Measurements from ENCODE around the gene UBE2S.
A peak's percentile ranks its signal among the peaks of the same experiment; 100 is the strongest.

Gene UBE2S

DNA sequence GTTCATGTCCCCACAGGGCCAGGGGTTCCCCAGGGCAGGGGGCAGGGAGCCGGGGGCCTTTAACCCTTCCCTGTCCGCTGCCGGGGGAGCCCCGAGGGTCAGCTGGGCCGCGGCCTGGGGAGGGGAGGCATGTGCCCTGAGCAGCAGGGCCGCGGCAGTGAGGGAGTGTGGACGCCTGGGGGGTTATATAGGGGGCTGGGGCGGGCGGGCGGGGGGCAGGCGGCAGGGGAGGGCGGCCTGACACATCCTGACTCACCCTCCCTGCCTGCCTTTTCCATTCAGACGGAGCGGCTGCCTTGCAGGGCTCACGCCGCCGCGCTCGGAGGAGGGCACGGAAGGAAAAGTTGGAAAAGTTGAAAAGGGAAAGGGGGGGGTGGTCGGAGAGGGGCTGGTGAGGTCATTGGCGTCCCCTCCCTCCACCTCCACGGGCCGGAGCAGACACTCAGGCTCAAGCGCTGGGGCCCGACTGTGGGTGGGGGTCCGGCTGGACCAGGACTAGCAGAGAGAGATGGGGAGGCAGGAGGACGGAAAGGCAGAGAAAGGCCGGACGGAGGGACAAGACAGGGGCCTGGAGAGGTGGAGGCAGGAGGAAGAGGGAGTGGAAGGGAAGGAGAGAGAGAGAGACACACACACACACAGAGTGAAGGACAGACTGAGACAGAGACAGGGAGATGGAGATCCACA, 37.1 kb downstream of the UBE2S start, which contains the start of gene IL11:
TSS of gene IL11 (minus strand) at position 159 of the 684 bp plus-strand sequence. CDS start at position 6, 153 bp downstream.
- peaks cover 21% of the 10 kb centered on the region for H3K4me1 Mint-ChIP-seq (ENCODE audit: low read depth)
- H3K9me3 Mint-ChIP-seq: no peaks in the 10 kb centered on the region
- peaks cover 37% of the 10 kb centered on the region for H3K27me3 Mint-ChIP-seq
- no peak within 1 kb of the TSS for H3K27ac Mint-ChIP-seq
- peak within 1 kb of the TSS; percentile 73 for H3K4me3 Mint-ChIP-seq
- H3K36me3 Mint-ChIP-seq (ENCODE audit: low read depth): no peaks in the 10 kb centered on the region

DNA sequence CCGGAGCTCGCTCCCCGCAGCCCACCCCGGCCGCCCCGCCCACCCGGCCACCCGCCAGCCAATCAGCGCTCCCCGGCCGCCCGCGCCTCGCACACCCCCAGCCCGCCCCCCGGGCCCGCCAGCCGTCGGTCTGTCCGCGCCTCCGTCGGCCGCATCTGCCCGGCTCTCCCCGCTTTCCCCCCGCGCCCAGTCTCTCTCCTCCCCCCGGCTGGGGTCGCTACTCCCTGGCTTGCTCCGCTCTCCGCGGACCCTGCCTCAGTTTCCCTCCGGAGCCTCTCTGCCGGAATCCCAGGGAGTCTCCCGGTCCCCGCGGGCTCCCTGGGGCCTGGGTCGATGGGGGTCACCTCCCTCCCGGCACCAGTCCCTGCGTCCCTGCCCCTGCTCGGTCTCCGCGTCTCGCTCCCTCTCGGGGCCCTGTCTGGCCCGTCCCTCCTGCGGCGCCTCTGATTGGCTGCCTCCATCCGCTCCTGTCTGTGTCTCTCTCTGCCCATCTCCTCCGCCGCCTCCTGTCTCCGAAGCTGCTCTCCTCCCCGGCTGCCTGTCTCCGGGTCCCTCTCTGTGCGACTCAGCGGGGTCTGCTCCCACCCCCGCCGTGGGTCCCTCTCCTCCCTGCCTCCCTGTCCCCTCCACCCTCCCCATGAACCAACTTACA, 37.8 kb downstream of the UBE2S start:
- Mint-ChIP-seq H3K36me3 (ENCODE audit: low read depth) (no peaks in the 10 kb centered on the region), H3K9me3 (no peaks in the 10 kb centered on the region), H3K27me3 (peaks cover 34% of the 10 kb centered on the region), H3K4me1 (ENCODE audit: low read depth) (peaks cover 21% of the 10 kb centered on the region), H3K4me3 (peak overlapping the region; percentile 73), H3K27ac (no peak overlapping the region)

DNA sequence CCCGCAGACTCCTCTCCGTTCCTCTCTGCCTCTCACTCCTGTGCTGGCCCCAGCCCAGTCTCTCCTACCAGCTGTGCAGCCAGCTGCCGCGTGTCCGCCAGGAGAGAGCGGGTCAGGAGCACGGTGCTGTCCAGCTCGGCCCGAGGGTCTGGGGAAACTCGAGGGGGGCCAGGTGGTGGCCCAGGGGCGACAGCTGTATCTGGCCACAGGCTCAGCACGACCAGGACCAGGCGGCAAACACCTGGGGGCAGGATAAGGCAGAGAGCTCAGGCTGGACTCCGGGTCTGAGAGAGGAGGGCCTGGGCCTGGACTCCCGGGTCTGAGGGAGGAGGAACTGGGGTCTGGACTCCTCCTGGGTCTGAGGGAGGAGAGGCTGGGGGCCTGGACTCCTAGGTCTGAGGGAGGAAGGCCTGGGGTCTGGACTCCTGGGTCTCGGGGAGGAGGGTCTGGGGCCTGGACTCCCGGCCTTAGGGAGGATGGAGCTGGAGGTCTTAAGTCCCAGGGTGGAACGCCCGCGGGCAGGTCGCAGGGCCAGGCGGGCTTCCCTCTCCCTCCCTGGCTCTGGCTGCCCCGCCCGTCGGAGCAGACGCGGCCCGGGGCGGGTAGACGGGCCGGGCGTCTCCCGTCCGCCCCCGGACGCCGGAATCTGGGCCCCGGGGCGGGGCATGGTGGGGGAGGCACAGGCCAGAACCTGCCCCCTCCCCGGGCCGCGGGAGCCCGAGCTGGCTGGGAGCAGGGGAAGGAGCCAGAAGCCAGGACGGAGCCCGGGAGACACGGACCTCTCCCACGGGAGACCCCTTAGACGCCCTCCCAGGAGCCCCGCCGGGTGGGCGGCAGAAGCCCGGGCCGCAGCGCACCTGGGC, 38.7 kb downstream of the UBE2S start:
- Mint-ChIP-seq H3K27me3 (peaks cover 33% of the 10 kb centered on the region), H3K4me3 (no peak overlapping the region), H3K9me3 (no peaks in the 10 kb centered on the region), H3K27ac (no peak overlapping the region), H3K4me1 (ENCODE audit: low read depth) (peaks cover 21% of the 10 kb centered on the region), H3K36me3 (ENCODE audit: low read depth) (no peaks in the 10 kb centered on the region)

DNA sequence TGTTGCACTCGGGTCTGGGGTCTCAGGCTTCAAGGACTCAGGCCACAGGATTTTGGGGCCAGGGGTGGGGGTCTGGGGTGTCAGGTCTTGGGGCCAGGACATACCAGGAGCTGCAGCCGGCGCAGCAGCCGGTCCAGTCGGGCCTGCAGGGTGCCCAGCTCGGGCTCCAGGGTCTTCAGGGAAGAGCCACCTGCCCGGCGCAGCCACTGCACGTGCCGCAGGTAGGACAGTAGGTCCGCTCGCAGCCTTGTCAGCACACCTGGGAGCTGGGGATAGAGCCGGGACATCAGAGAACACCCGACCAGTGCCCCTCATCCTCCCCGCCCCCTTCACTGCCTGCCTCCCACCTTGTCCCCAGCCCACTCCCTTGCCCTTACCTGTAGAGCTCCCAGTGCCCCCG, 39.5 kb downstream of the UBE2S start:
- Mint-ChIP-seq H3K4me3 (no peak overlapping the region), H3K9me3 (no peaks in the 10 kb centered on the region), H3K27me3 (peaks cover 29% of the 10 kb centered on the region)

DNA sequence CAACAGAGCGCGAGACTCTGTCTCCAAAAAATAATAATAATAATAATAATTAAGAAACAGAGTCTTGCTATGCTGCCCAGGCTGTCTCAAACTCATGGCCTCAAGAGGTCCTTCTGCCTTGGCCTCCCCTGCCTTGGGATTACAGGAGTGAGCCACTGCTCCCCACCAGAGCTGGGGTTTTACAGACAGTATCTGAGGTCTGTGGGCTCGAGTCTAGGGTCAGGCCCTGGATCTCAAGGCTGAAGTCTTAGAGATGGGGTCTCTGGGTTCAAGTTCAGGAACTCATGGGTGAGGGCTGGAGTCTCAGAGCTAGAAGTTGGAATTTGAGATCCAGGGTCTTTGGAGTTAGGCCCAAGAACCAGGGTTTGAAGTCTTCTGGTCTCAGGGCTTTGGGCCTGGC, 40.8 kb downstream of the UBE2S start:
- H3K4me1 Mint-ChIP-seq (ENCODE audit: low read depth): peaks cover 10% of the 10 kb centered on the region
- H3K36me3 Mint-ChIP-seq (ENCODE audit: low read depth): no peaks in the 10 kb centered on the region
- H3K9me3 Mint-ChIP-seq: no peaks in the 10 kb centered on the region
- peaks cover 22% of the 10 kb centered on the region for H3K27me3 Mint-ChIP-seq
- H3K27ac Mint-ChIP-seq: no peak overlapping the region
- no peak overlapping the region for H3K4me3 Mint-ChIP-seq

More for the DNA sequence above, 39.5 kb downstream of the UBE2S start:
- peaks cover 17% of the 10 kb centered on the region for H3K4me1 Mint-ChIP-seq (ENCODE audit: low read depth)
- H3K36me3 Mint-ChIP-seq (ENCODE audit: low read depth): no peaks in the 10 kb centered on the region
- H3K27ac Mint-ChIP-seq: no peak overlapping the region

DNA sequence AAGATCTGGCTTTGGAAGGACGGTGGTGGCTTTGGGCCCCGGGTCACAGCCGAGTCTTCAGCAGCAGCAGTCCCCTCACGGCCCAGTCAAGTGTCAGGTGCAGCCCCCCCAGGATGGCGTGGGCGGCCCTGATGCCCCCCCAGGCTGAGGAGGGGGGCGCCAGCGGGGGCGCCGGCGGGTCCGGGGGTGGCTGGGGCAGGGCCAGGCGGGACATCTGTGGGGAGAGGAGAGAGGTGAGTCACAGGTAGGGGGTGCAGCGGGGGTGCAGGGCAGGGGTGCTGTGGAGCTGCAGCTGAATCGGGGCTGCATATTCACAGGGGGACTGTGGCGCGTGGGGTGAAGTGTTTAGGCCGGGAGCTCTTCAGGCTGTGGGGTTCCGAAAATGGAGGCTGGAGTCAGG, 41.6 kb downstream of the UBE2S start:
- Mint-ChIP-seq H3K27me3 (peaks cover 16% of the 10 kb centered on the region), H3K9me3 (no peaks in the 10 kb centered on the region)

DNA sequence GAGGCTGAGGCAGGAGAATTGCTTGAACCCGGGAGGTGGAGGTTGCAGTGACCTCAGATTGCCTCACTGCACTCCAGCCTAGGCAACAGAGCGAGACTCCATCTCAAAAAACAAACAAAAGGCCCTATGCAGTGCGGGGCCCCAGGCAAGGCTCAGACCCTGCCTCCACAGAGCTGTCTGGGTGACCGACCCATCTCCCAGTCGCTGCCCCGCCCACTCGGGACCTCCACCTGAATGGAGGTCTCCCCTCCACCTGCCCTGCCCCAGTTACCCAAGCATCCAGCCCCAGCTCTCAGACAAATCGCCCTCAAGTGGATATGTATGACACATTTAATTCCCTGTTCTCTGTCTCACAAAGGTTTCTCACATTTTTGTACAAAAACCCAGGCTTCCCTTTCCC, 42.3 kb downstream of the UBE2S start:
- no peaks in the 10 kb centered on the region for H3K9me3 Mint-ChIP-seq
- H3K36me3 Mint-ChIP-seq (ENCODE audit: low read depth): no peaks in the 10 kb centered on the region
- no peak overlapping the region for H3K4me3 Mint-ChIP-seq
- H3K27ac Mint-ChIP-seq: no peak overlapping the region
- peaks cover 8% of the 10 kb centered on the region for H3K27me3 Mint-ChIP-seq
- peaks cover 4% of the 10 kb centered on the region for H3K4me1 Mint-ChIP-seq (ENCODE audit: low read depth)

More for the DNA sequence above, 41.6 kb downstream of the UBE2S start:
- H3K4me3 Mint-ChIP-seq: no peak overlapping the region
- H3K27ac Mint-ChIP-seq: no peak overlapping the region
- H3K4me1 Mint-ChIP-seq (ENCODE audit: low read depth): peaks cover 10% of the 10 kb centered on the region
- no peaks in the 10 kb centered on the region for H3K36me3 Mint-ChIP-seq (ENCODE audit: low read depth)

DNA sequence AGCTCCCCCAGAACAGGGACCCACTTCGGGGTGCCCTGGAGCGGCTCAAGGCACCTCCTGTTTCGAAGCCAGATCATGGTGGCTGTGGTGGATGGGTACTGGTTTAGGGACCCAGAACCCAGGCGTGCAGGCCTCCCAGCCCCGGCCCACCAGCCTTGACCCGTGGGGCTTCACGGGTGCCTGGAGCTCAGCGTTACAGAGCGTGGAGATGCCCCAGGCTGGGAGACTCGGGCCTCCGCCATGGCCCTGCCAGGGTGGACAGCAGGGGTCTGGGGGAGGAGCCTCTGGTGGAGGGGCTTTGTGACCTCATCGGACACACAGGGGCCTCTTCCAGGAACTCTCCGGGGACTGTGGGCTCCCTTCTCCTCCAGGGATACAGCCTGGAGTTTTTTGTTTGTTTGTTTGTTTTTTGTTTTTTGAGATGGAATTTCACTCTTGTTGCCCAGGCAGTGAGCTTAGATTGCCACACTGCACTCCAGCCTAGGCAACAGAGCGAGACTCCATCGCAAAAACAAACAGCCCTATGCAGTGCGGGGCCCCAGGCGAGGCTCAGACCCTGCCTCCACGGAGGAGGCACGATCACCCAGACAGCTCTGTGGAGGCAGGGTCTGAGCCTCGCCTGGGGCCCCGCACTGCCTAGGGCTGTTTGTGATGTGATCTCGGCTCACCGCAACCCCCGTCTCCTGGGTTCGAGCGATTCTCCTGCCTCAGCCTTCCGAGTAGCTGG, 44.4 kb downstream of the UBE2S start, which contains the start of gene GARIN5B:
TSS of gene GARIN5B (minus strand) at position 271 of the 727 bp plus-strand sequence. CDS start at position 77, 194 bp downstream.
- H3K27ac Mint-ChIP-seq: no peak within 1 kb of the TSS
- H3K4me1 Mint-ChIP-seq (ENCODE audit: low read depth): no peaks in the 10 kb centered on the region
- no peaks in the 10 kb centered on the region for H3K36me3 Mint-ChIP-seq (ENCODE audit: low read depth)
- H3K9me3 Mint-ChIP-seq: no peaks in the 10 kb centered on the region
- H3K27me3 Mint-ChIP-seq: peaks cover 4% of the 10 kb centered on the region
- H3K4me3 Mint-ChIP-seq: no peak within 1 kb of the TSS

DNA sequence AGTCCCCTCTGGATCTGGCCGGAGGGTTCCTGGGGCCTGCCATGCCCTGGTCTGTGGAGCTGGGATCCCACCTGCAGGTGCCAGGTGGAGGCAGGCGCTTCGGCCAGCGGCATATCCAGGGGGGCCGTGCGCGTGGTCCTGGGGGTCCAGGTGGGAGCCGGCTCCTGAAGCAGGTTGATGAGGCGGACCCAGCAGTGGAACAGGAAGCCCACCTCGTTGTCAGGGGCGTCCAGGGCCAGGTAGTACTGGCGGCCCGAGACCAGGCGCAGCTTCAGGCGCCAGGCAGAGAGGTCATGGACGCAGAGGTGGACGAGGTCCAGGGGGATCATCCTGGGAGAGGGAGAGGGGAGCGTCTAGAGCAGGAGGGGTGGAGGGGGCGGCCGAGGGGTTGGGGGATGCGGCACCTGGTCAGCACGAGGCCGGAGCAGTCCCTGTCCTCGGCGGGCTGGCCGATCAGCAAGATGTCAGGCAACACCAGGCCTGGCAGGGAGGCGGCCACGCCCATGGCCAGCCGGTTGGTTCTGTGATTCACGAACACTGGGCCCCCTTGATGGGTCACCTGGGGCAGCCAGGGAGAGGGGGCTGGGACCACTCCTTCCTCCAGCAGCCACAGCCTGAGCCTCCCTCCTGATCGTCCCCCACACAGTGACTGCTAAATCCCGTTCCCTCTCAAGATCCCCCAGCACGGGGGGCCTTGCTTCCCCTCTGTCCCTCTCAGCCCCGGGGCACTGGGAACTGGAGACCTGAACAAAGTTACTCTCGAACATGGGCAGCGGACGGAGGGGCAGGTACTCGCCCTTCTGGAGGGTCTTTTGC, 45.2 kb downstream of the UBE2S start:
- Mint-ChIP-seq H3K27ac (no peak overlapping the region), H3K4me1 (ENCODE audit: low read depth) (no peaks in the 10 kb centered on the region), H3K36me3 (ENCODE audit: low read depth) (no peaks in the 10 kb centered on the region), H3K27me3 (no peaks in the 10 kb centered on the region), H3K9me3 (no peaks in the 10 kb centered on the region), H3K4me3 (no peak overlapping the region)

DNA sequence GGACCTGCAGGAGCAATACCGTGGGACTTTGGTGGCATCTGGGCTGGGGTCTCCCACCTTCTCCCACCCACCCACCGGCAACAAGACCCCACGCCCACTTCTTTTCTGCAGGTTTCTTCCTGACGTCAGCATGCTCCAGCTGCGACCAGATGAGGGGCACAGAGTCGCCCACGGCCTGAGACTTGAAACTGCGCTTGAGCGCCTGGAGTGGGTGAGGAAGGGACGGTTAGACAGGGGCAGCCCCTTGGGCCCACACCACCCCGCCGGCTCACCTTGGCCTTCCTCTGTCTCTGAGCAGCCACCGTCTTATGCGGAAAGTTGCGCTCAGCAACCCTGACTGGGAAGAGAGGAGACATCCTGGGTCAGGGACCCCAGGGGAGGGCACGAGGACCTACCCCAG, 46.7 kb downstream of the UBE2S start:
- Mint-ChIP-seq H3K9me3 (no peaks in the 10 kb centered on the region), H3K4me1 (ENCODE audit: low read depth) (no peaks in the 10 kb centered on the region), H3K27me3 (peaks cover 4% of the 10 kb centered on the region), H3K36me3 (ENCODE audit: low read depth) (no peaks in the 10 kb centered on the region), H3K4me3 (no peak overlapping the region), H3K27ac (no peak overlapping the region)

DNA sequence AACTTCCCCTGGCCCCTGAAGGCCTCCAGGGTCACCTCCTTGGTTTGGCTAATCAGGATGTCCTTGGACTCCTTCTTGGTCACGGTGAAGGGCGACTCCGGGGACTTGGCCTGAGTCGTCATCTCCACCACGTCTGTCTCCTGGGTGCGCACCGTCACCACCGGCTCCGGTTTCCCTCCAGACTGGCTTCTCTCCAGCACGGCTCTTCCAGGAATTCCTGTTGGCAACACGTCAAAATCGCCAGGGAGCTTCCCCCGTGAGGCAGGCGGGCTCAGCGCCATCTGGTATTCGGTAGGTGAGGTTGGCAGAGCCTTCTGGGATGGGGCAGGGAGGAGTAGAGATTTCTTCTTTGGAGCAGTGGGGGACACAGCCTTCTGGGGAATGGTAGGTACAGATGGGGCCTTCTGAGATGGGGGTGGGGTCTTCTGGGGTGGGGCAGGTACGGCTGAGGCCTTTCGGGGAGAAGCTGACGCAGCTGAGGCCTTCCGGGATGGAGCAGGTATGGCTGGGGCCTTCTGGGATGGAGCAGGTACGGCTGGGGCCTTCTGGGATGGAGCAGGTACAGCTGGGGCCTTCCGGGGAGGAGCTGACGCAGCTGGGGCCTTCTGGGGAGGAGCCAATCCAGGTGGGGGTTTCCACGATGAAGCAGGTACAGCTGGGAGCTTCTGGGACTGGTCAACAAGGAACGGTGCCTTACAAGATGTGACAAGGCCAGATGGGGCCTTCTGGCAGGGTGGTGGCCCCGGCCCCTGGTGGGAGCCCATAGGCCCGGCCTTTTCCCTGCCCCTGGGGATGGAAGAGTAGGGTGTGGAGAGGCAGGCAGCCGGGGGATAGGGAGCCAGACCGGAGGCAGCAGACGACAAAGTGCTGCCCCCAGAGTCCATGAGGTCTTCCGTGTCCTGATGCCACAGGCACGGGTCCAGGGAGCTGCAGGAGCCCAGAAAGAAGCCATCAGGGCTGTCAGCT, 48.4 kb downstream of the UBE2S start:
- H3K27me3 Mint-ChIP-seq: peaks cover 13% of the 10 kb centered on the region
- no peaks in the 10 kb centered on the region for H3K36me3 Mint-ChIP-seq (ENCODE audit: low read depth)

DNA sequence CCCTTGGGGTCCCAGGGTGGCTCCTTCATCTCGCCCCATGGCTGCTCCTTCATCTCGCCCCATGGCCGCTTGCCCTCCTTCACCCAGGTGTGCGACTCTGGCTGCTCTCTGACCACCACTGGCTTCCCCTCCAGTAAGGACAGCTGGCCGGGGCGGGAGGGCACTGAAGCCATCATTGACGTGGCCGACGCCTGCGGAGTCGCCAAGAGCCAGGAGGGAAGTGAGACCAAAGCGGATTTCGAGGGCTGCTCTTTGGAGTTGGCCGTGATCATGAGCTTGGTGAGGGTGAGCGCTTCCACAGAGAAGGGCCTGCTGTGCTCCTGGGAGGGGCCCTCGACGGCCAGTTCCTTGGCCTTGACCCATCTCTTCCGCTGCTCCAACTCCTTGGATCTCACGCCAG, 49.1 kb downstream of the UBE2S start:
- Mint-ChIP-seq H3K4me3 (no peak overlapping the region), H3K27me3 (peaks cover 13% of the 10 kb centered on the region), H3K36me3 (ENCODE audit: low read depth) (no peaks in the 10 kb centered on the region), H3K9me3 (no peaks in the 10 kb centered on the region), H3K27ac (no peak overlapping the region), H3K4me1 (ENCODE audit: low read depth) (peaks cover 7% of the 10 kb centered on the region)

More for the DNA sequence above, 48.4 kb downstream of the UBE2S start:
- no peaks in the 10 kb centered on the region for H3K9me3 Mint-ChIP-seq
- no peak overlapping the region for H3K4me3 Mint-ChIP-seq
- peaks cover 2% of the 10 kb centered on the region for H3K4me1 Mint-ChIP-seq (ENCODE audit: low read depth)
- H3K27ac Mint-ChIP-seq: no peak overlapping the region
